Measurements from ENCODE around the gene TTC31.

The TTC31 gene

GRCh38 chr2:74501335-74502071, 18.6 kb downstream of the TTC31 start:
- no peak overlapping the region for H3K27ac ChIP-seq
- no peak overlapping the region for H3K4me3 ChIP-seq

- peak overlapping the region; percentile 35 to 58 (median 52) for H3K4me3 ChIP-seq
- H3K27ac ChIP-seq = peak overlapping the region in 19 of 21 experiments; percentile 8 to 92 (median 78)
These were observed 19.4 kb downstream of the TTC31 start for GRCh38 chr2:74502147-74502719.

- Histone ChIP-seq H3K27ac (peak overlapping the region in 20 of 21 experiments; percentile 8 to 92 (median 78)), H3K4me3 (peak overlapping the region; percentile 35 to 58 (median 52))
These were observed 20.0 kb downstream of the TTC31 start for GRCh38 chr2:74502720-74503505.

GRCh38 chr2:74503506-74504475, 20.9 kb downstream of the TTC31 start:
- Histone ChIP-seq H3K27ac (peak overlapping the region in 20 of 21 experiments; percentile 8 to 92 (median 78)), H3K4me3 (peak overlapping the region; percentile 35 to 58 (median 52))

GRCh38 chr2:74504591-74504990, 21.7 kb downstream of the TTC31 start:
- no peak overlapping the region for H3K4me3 ChIP-seq
- no peak overlapping the region for H3K27ac ChIP-seq

GRCh38 chr2:74505448-74506246, 22.8 kb downstream of the TTC31 start:
- peak overlapping the region in 2 of 21 experiments; percentile 5 to 98 for H3K27ac ChIP-seq
- H3K4me3 ChIP-seq = peak overlapping the region in 2 of 7 experiments; percentile 58 to 70

- H3K4me3 ChIP-seq = peak within 1 kb of the TSS; percentile 58 to 90 (median 67)
- H3K27ac ChIP-seq = peak within 1 kb of the TSS; percentile 72 to 100 (median 98)
These were observed 24.5 kb downstream of the TTC31 start, which contains the start of gene PCGF1 for GRCh38 chr2:74507145-74507925. Gene PCGF1 (minus strand): TSS chr2:74507695. CDS start chr2:74507668, 27 bp downstream.

GRCh38 chr2:74507926-74508520, 25.1 kb downstream of the TTC31 start:
- H3K4me3 ChIP-seq = peak overlapping the region; percentile 58 to 90 (median 67)
- H3K27ac ChIP-seq = peak overlapping the region in 20 of 21 experiments; percentile 89 to 100 (median 98)

GRCh38 chr2:74510272-74510671, 27.4 kb downstream of the TTC31 start:
- Histone ChIP-seq H3K4me3 (no peak overlapping the region), H3K27ac (no peak overlapping the region)

- Histone ChIP-seq H3K4me3 (no peak overlapping the region), H3K27ac (no peak overlapping the region)
These were observed 28.5 kb downstream of the TTC31 start for GRCh38 chr2:74511104-74511989.

GRCh38 chr2:74512744-74513604, 30.1 kb downstream of the TTC31 start:
- Histone ChIP-seq H3K27ac (no peak overlapping the region), H3K4me3 (no peak overlapping the region)

- H3K27ac ChIP-seq = no peak overlapping the region
- H3K4me3 ChIP-seq = peak overlapping the region in 2 of 7 experiments; percentile 4 to 5
These were observed 30.9 kb downstream of the TTC31 start for GRCh38 chr2:74513605-74514367.

GRCh38 chr2:74514368-74515270, 31.7 kb downstream of the TTC31 start, which contains the start of gene TLX2:
Gene TLX2 (plus strand): TSS chr2:74514450. CDS start chr2:74514807, 357 bp downstream.
- Histone ChIP-seq H3K27ac (no peak within 1 kb of the TSS), H3K4me3 (peak within 1 kb of the TSS in 3 of 7 experiments; percentile 4 to 5 (median 4))
